GM18868 (cell line): ENCODE results near the gene SPINK1.
"Not testable (repeated sequence)": the region's sequence is repeated elsewhere in the genome, so short reads cannot be mapped to it uniquely, and the experiment has no call there.

Experiments used
- ATAC-seq: cut with Tn5 transposase; IDR thresholded peaks from one replicate; pipeline ENCODE4 v1.9.1; 2021; ENCODE audit warnings: mild to moderate bottlenecking, moderate library complexity; ENCODE audit not compliant: unreplicated experiment

Gene SPINK1, protein sequence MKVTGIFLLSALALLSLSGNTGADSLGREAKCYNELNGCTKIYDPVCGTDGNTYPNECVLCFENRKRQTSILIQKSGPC

GRCh38 chr5:147831465-147831864, at the start of gene SPINK1:
Gene SPINK1, minus strand, starts transcription at chr5:147831671. Its CDS starts 94 bp downstream, at chr5:147831577.
- ATAC-seq = no peak

- no peak for ATAC-seq
These were observed 49.0 kb upstream of the SPINK1 start for GRCh38 chr5:147880487-147880886.

- no peak for ATAC-seq
These were observed 48.3 kb upstream of the SPINK1 start for GRCh38 chr5:147879784-147880183.

DNA sequence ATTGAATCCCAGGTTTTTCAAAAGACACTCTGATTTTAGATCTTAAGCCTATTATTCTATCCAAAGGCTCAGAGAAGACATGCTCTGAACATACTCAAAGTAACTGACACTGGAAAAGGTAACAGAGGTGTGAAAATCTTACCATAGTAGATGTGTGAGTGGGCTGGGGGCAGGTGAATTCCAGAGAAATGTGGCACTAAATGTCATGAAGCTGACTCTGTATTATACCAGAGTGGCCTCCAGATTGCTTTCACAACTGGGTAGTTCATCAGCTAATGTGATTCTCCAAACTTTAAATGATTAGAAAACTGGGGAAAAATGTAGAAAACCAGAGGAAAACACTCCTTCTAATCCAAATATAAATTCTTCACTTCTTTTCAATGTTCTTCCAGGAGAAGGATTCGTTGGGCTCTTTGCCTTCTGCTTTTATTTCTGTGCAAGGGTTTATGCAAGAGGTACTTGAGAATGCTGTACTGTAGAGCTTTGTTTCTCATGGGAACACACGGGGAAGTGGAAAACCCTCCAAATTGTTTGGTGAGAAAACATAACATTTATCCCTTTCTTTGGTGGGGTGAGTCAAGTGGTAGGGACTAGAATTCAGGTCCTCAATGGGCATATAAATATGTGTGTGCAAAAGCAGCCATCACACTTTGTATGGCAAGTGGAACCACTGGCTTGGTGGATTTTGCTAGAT, 46.7 kb upstream of the SPINK1 start, which contains the start of gene SCGB3A2:
SCGB3A2 (plus strand) TSS at position 646 of the 694 bp plus-strand sequence. CDS start 93 bp downstream, outside the sequence.
- no peak for ATAC-seq

- no peak for ATAC-seq
These were observed 45.2 kb upstream of the SPINK1 start for GRCh38 chr5:147876626-147877025.

DNA sequence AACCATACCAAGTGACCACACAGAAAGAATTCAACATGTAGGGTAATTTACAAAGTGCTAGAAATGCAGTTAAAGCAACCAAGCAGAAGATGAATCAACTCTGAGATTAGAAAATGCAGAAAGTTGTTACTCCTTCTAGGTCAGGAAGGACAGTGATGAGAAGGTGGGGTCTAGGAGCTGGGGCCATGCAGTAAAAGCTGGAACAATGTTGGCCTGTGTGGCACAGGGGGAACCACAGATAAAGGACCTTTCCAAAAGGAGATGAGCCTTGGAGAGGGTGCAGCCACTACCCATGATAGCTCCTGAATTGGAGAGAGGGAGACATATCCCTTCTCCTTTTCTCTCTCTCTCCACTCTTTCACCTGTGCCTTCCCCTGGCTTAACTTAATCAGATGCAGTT, 44.7 kb upstream of the SPINK1 start:
- no peak for ATAC-seq

GRCh38 chr5:147874910-147875367, 43.5 kb upstream of the SPINK1 start:
- ATAC-seq = no peak

- ATAC-seq = not testable (repeated sequence)
These were observed 42.8 kb upstream of the SPINK1 start for GRCh38 chr5:147874118-147874875.

GRCh38 chr5:147872744-147873435, 41.4 kb upstream of the SPINK1 start:
- not testable (repeated sequence) for ATAC-seq

DNA sequence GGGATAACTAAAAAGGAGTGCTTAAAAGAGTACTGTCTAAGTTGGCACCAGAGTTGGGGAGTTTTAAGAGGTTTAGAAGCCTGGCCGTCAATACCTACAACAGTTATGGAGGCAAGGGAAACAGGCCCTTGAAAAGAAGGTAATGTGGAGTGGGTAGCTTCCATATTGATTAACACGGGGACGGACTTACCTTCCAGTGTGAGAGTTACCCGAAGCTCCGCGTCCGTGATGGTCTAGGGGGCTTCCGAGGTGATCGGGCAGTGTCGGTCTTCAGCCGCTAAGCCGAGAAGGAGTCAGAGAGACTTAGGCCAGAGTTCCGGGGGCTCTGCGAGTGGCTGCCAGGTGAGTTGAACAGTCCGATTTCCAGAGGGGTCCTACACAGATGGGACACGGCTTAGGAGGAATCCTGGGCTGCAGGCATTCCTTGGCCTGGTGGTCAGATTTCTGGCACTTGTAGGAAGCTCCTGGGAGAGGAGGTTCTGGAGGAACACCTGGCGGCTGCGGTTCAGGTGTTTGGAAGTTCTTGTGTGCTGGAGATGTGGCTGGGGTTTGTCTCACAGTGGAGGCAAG, 40.6 kb upstream of the SPINK1 start:
- not testable (repeated sequence) for ATAC-seq

- ATAC-seq = not testable (repeated sequence)
These were observed 38.4 kb upstream of the SPINK1 start for GRCh38 chr5:147869892-147870291.

DNA sequence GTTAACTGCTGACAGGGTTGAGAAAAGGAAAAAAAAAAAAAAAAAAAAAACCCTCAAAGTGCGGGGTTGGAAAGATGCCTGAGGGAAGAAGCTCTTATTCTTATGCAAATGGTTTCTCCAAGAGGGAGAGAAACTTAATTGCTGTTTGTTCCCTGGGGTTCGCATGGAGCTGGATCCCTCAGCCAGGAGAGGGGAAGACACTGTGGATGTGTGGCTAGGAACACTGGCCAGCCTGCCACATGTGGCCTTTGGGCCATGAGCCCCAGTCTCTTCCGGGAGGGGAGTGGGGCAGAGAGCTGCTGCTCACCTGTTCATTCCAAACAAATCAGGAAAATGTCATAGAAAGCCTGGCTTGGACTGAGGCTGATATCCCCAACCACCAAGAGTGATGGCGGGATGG, 37.6 kb upstream of the SPINK1 start:
- no peak for ATAC-seq

DNA sequence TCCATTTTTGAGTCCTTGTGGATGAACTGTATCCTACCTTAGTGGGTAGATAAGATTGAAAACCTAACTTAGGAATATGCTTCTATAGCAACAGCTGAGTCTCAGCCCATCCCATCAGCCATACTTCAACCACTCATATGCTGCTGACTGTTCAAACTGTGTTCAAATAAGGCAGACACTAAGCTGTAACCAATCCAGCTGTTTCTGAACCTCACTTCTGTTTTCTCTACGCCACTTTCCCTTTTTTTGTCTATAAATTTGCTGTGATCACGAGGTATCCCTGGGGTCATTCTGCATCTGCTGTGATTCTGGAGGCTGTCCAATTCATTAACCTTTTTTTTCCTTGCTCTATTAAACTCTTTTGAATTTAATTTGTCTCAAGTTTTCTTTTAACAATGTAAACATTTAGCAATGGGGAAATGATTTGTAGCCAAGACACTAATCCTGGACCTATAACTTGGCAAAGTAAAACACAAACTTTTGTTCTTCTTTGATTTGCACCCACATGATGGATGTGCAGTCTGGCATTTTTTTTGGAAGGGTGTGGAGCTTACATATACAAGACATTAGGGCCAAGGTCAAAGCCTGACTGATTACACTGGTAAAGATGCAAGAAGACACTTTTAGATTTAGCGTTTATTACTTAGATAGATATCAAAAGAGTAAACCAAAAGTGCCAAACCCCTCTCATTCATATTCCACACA, 32.1 kb upstream of the SPINK1 start:
- ATAC-seq = no peak

- no peak for ATAC-seq
These were observed 29.2 kb upstream of the SPINK1 start for GRCh38 chr5:147860641-147861025.

DNA sequence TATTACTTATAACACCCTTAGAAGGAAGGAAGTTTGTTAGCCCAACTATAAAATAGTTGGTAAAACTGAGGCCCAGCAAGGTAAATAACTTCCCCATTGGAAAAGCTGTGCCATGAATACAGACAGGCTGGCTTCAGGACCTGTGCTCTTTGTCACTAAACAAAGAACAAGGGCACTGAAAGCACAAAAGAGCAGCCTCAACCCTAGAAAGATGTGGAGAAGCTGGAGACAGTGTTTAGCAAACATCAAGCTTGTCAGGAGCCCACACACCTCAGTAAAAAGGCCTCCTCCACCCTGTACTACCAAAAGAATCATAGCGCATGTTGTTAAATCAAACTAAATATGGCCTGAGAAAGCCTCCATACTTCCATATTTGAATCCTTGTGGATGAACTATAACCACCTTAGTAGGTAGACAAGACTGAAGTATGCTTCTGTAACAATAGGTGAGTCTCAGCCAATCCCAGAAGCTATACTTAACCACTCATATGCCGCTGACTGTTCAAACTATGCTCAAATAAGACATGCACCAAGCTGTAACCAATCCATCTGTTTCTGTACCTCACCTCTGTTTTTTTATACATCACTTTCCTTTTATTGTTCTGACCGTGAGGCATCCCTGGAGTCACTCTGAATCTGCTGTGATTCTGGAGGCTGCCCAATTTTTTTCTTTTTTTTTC, 28.6 kb upstream of the SPINK1 start:
- ATAC-seq = no peak

- ATAC-seq = no peak
These were observed 27.1 kb upstream of the SPINK1 start for GRCh38 chr5:147858565-147858964.

DNA sequence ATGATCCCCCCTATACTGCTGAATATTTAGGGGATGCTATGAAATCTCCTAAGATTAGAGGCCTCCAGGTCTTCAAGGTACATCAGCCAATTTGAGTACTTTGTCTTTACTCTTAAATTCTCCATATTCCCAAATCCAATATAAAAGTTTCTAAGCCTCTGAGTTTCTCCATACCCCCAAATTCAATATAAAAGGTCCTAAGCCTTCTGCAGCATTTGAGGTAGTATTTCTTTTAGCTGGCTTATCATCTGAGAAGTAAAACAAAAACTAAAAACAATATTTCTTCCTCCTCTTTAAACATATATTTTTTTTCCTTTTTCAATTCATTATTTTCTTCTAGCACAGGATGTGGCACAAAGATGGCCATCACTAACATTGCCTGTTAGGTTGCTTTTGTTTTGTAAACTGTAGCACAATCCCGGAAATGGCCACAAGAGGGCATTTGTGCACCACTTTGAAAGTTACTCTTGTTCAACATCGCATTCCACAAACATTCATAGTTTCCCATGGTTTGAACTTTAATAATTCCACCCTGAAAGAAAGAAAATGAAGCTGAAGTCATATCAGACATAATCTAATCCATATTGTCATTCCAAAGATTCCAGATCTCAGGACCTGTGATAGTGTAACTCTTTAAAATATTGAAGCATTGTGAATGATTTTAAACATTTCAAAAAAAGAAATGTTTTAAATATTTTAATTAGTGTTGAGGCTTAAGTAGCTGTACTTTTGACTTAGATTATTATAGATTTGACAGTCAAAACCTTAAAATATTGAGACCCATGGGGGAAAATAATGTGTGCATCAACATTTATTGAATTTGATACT, 26.0 kb upstream of the SPINK1 start:
- ATAC-seq = peak; percentile 96

DNA sequence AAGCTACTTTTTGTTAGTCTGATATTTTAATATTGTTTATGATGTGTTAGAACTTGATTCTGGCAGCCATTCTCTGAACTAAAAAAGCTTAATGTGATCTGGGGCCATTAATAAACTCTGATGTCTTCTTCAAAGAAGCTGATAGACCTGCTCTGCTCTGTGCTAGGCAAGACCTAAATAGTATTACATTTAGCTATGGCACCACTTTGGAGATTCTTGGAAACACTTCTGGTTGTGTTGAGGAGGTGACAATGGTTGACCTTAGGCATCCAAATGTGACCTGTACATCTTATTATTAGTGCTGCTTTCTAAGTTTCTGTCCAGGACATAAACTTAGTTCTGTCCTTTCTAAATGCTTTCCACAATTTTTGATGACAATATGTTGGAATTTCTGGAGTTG, 25.3 kb upstream of the SPINK1 start:
- ATAC-seq = no peak

GRCh38 chr5:147855774-147856069, 24.3 kb upstream of the SPINK1 start:
- ATAC-seq = no peak
